Activated CD8-positive, alpha-beta memory T cell treated with anti-CD3 and anti-CD28 coated beads, Interleukin-2, amount 50 U/mL, for 1 hour (primary cell): ENCODE results near the gene RNGTT.
"Not testable (repeated sequence)": the region's sequence is repeated elsewhere in the genome, so short reads cannot be mapped to it uniquely, and the experiment has no call there.

ENCODE experiments used
- DNase-seq: peaks from one replicate; pipeline ENCODE4 v3.0.0-alpha.2; 2020; ENCODE audit errors: extremely low read depth

RNGTT gene

GRCh38 chr6:88722686-88723085, 240.7 kb downstream of the RNGTT start:
- no peak for DNase-seq

- DNase-seq = not testable (repeated sequence)
Measured at GRCh38 chr6:88716399-88716798, 247.0 kb downstream of the RNGTT start.

- no peak for DNase-seq
Measured at GRCh38 chr6:88712243-88712936, 251.0 kb downstream of the RNGTT start.

GRCh38 chr6:88709819-88710246, 253.6 kb downstream of the RNGTT start:
- DNase-seq = no peak

GRCh38 chr6:88708197-88708744, 255.1 kb downstream of the RNGTT start:
- no peak for DNase-seq

GRCh38 chr6:88705601-88706000, 257.8 kb downstream of the RNGTT start:
- DNase-seq = no peak

- DNase-seq = no peak
Measured at GRCh38 chr6:88704980-88705379, 258.4 kb downstream of the RNGTT start.

- no peak for DNase-seq
Measured at GRCh38 chr6:88702956-88703556, 260.4 kb downstream of the RNGTT start.

GRCh38 chr6:88698661-88699060, 264.8 kb downstream of the RNGTT start:
- no peak for DNase-seq

- no peak for DNase-seq
Measured at GRCh38 chr6:88695937-88696336, 267.5 kb downstream of the RNGTT start.

- DNase-seq = no peak
Measured at GRCh38 chr6:88683734-88684133, 279.7 kb downstream of the RNGTT start.

- no peak for DNase-seq
Measured at GRCh38 chr6:88680654-88681053, 282.8 kb downstream of the RNGTT start.

- no peak for DNase-seq
Measured at GRCh38 chr6:88679841-88680240, 283.6 kb downstream of the RNGTT start.

GRCh38 chr6:88677356-88677755, 286.1 kb downstream of the RNGTT start:
- DNase-seq = no peak

GRCh38 chr6:88671624-88672023, 291.8 kb downstream of the RNGTT start:
- DNase-seq = no peak

GRCh38 chr6:88670369-88670768, 293.0 kb downstream of the RNGTT start:
- DNase-seq = no peak

GRCh38 chr6:88669475-88669874, 293.9 kb downstream of the RNGTT start:
- DNase-seq = no peak

- no peak for DNase-seq
Measured at GRCh38 chr6:88666901-88667300, 296.5 kb downstream of the RNGTT start.

- no peak for DNase-seq
Measured at GRCh38 chr6:88665131-88665530, 298.3 kb downstream of the RNGTT start.

GRCh38 chr6:88663801-88664200, 299.6 kb downstream of the RNGTT start:
- DNase-seq = no peak

- DNase-seq = no peak
Measured at GRCh38 chr6:88662653-88663174, 300.7 kb downstream of the RNGTT start.

- no peak for DNase-seq
Measured at GRCh38 chr6:88662163-88662580, 301.2 kb downstream of the RNGTT start.

- no peak for DNase-seq
Measured at GRCh38 chr6:88661136-88661535, 302.3 kb downstream of the RNGTT start.
